Pulmonary artery endothelial cell (primary cell): Measurements from ENCODE around the gene BRK1. TPM values are rescaled to one million over a fixed set of nuclear protein-coding genes. Genes with fewer than 3 reads are reported as not detected.
"Not testable (repeated sequence)": the region's sequence is repeated elsewhere in the genome, so short reads cannot be mapped to it uniquely, and the experiment has no call there.

ENCODE experiments used
- DNase-seq: peaks from one replicate; pipeline ENCODE4 v3.0.0-alpha.2; 2011; ENCODE audit warnings: low read depth, low spot score
- total RNA-seq: library from RNA; depleted of rRNA; stranded (reverse); fragments of >200 nt; gene quantifications from 2 replicates; pipeline ENCODE4 v1.2.3, GENCODE V29; 2014

The BRK1 gene
- total RNA-seq, 1 donor from 2014 or later, result 170 TPM

GRCh38 chr3:10142707-10143560 lies 27.5 kb downstream of the BRK1 start:
- no peak for DNase-seq

GRCh38 chr3:10145685-10146084 lies 30.2 kb downstream of the BRK1 start:
- no peak for DNase-seq

- no peak for DNase-seq
These were observed 33.8 kb downstream of the BRK1 start for GRCh38 chr3:10149226-10149625.

DNA sequence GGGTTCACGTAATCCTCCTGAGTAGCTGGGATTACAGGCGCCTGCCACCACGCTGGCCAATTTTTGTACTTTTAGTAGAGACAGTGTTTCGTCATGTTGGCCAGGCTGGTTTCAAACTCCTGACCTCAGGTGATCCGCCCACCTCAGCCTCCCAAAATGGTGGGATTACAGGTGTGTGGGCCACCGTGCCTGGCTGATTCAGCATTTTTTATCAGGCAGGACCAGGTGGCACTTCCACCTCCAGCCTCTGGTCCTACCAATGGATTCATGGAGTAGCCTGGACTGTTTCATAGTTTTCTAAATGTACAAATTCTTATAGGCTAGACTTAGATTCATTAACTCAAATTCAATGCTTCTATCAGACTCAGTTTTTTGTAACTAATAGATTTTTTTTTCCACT lies 35.5 kb downstream of the BRK1 start:
- DNase-seq, result no peak

DNA sequence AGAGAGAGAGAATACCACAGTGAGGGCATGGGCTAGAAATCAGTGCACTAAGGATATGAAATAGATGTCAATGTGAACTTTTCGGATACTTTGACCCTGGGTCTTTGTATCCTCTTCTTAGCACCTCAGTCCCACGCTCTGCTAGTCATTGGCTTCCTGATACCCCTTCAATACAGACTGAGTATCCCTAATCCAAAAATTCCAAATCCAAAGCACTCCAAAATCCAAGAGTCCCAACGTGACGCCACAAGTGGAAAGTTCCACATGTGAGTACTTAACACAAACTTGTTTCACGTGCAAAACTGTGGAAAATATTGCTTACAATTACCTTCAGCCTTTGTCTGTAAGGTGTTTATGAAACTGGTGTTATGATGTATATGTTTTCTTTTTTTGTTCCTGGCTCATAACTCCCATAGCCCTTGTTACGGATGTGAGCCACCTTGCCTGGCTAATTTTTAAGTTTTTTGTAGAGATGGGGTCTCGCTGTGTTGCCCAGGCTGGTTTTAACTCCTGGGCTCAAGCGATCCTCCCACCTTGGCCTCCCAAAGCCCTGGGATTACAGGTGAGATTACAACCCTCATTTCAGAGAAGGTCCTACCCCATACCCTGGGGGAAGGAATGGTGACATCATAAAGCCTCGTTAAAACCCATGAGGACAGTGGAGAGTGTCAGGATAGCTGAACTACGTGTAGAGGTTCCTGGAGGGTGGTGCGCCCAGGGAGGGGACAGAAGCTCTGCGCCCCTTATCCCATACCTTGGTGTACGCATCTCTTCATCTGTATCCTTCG lies 39.1 kb downstream of the BRK1 start:
- DNase-seq, result no peak

- no peak for DNase-seq
These were observed 39.6 kb downstream of the BRK1 start for GRCh38 chr3:10155123-10155472.

GRCh38 chr3:10155658-10156057 lies 40.2 kb downstream of the BRK1 start:
- DNase-seq, result no peak

GRCh38 chr3:10157031-10157430 lies 41.6 kb downstream of the BRK1 start:
- DNase-seq, result no peak

DNA sequence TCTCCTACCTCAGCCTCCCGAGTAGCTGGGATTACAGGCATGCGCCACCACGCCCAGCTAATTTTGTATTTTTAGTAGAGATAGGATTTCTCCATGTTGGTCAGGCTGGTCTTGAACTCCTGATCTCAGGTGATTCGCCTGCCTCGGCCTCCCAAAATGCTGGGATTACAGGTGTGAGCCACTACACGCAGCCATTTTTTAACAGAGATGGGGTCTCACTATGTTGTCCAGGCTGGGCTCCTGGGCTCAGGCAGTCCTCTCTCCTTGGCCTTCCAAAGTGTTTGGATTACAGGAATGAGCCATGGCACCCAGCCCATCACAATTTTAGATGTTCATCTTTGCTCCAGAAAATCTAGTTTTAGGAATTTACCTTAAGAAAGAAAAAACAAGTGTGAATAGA lies 43.1 kb downstream of the BRK1 start:
- DNase-seq, result not testable (repeated sequence)

- no peak for DNase-seq
These were observed 44.9 kb downstream of the BRK1 start for GRCh38 chr3:10160346-10160745.

GRCh38 chr3:10160925-10161324 lies 45.5 kb downstream of the BRK1 start:
- DNase-seq, result no peak

- DNase-seq, result no peak
These were observed 46.7 kb downstream of the BRK1 start for GRCh38 chr3:10162185-10162584.

GRCh38 chr3:10164201-10164545 lies 48.7 kb downstream of the BRK1 start:
- DNase-seq, result not testable (repeated sequence)

- DNase-seq, result no peak
These were observed 49.3 kb downstream of the BRK1 start, which contains the start of gene IRAK2 for GRCh38 chr3:10164546-10165393. Gene IRAK2 (plus strand): TSS chr3:10164919. CDS start chr3:10164955, 36 bp downstream.

DNA sequence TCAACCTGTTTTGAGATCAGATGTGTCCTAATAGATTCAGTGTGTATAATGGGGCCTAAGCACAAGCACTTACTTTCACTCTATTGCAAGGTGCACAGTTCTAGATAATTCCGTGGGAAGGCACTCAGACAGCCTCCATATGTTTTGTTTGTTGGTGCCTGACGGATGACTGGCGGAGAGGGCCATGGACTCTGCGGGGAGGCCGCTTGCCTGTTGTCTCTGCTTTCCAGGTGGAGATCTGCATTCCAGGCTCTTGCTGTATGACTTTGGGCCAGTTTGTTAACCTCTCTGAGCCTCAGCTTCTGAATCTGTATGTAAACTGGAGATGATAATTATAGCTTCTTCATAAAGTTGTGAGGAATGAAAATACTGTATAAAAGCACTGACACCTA lies 50.7 kb downstream of the BRK1 start:
- DNase-seq, result no peak

DNA sequence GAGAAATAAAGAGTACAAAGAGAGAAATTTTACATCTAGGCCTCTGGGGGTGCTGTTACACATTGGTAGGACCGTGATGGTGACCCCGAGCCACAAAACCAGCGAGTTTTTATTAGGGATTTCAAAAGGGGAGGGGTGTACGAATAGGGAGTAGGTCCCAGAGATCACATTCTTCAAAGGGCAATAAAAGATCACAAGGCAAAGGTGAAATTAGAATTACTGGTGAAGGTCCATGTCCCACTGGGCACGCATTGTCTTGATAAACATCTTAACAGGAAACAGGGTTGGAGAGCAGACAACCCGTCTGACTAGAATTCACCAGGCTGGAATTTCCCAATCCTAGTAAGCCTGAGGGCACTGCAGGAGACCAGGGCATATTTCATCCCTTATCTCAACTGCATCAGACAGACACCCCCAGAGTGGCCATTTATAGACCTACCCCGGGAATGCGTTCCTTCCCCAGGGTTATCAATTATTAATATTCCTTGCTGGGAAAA lies 53.6 kb downstream of the BRK1 start:
- DNase-seq, result no peak

GRCh38 chr3:10170915-10171478 lies 55.5 kb downstream of the BRK1 start:
- no peak for DNase-seq

- no peak for DNase-seq
These were observed 57.8 kb downstream of the BRK1 start for GRCh38 chr3:10173095-10173925.

DNA sequence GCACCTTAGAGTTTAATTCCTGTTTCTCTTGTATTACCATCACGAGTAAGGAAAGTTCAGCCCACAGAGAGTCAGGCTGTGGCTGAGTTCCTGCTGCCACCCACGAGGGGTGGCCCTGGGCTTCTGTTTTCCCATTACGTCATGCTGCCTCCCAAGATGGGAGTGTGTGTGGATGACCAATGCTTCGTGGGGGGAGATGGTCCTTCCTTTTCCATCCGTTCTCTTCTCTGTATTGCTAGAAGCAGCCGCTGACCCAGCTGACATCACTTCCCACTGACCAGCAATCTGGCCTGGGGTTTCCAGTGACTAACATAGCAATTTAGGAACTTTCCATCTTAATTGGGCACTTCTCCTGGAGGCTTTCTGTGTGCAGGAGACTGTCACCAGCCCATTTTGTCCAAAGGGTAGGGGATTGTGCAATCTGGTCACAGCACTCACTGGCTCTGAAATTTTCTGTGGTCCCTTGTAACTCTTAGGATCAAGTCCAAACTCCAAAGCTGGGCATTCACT lies 58.5 kb downstream of the BRK1 start:
- DNase-seq, result peak; percentile 96

GRCh38 chr3:10175334-10175733 lies 59.9 kb downstream of the BRK1 start:
- not testable (repeated sequence) for DNase-seq
